ENCODE data around the gene CADM1. TPM values are rescaled to one million over a fixed set of nuclear protein-coding genes. Genes with fewer than 3 reads are reported as not detected.

Gene CADM1
- total and polyA plus RNA-seq, 10 donors = 1.4 to 18.8 (median 10.4) TPM

DNA sequence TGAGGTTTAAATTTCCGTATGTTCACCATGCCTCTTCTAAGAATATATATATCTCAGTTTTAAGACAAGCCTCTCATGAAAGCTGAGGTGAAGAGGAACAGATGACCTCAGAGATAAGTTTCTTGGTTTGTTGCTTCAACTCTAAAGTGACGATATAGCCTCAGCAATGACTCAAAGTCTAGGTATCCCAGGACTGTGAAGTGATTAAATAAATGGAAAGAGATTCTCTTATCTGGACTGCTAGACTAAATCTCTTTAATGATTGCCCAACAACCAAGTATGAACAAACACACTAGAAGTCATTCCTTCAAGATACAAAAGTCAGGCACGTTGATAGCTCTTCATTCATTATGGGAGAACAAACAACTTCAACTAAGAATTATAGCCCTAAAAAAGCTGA, 15.3 kb downstream of the CADM1 start:
- peaks cover 0 to 12% (median 0%) of the 10 kb centered on the region in 7 donors for H3K27me3 ChIP-seq (replicated peaks in 1 of 7)
- H3K36me3 ChIP-seq = no peaks in the 10 kb centered on the region
- 73 to 82% (median 74%) methylated on average over 3 of the region's 3 CpGs for whole genome bisulfite sequencing, 5 donors
- intact Hi-C loops (cut with DNase I; ENCODE audit: low total_unique reads) = no loop called here
- H3K9me3 ChIP-seq = no peaks in the 10 kb centered on the region
- TF ChIP-seq POLR2A (IDR thresholded peaks at IDR 0.05) (no peak), POLR2AphosphoS5 (IDR thresholded peaks at IDR 0.05) (no peak), CTCF (IDR thresholded peaks at IDR 0.05 in 8 of 11, conservative IDR thresholded peaks at IDR 0.05 in 3 of 11) (no peak)
- H3K27ac ChIP-seq = no peak overlapping the region
- H3K4me3 ChIP-seq = no peak overlapping the region
- no peaks in the 10 kb centered on the region for H3K4me1 ChIP-seq
- no peak for DNase-seq

DNA sequence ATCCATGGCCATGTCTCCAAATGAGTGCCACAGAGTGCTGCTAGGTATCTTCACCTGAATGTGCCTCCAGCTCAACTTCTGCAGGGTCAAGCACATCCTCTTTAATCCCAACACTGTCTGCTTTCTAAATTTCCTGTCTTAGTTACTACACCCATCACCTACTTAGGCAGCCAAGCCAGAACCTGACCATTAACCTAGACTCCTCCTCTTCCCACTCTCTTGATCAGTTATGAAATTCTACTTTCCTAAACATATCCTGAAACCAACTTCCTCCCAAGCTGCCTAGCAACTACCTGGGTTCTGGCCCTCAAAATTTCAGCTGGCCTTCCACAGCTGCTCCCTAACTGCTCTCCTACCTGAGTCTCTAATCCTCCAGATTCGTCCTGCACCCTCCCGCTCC, 22.7 kb downstream of the CADM1 start:
- H3K36me3 ChIP-seq = no peaks in the 10 kb centered on the region
- no peak overlapping the region for H3K27ac ChIP-seq
- TF ChIP-seq POLR2A (IDR thresholded peaks at IDR 0.05) (no peak), POLR2AphosphoS5 (IDR thresholded peaks at IDR 0.05) (no peak), CTCF (IDR thresholded peaks at IDR 0.05 in 8 of 11, conservative IDR thresholded peaks at IDR 0.05 in 3 of 11) (no peak)
- H3K9me3 ChIP-seq = no peaks in the 10 kb centered on the region
- no peaks in the 10 kb centered on the region for H3K4me1 ChIP-seq
- no peak overlapping the region for H3K4me3 ChIP-seq
- H3K27me3 ChIP-seq (replicated peaks in 1 of 7) = peaks cover 0 to 3% (median 0%) of the 10 kb centered on the region in 7 donors
- intact Hi-C loops (cut with DNase I; ENCODE audit: low total_unique reads) = no loop called here
- WGBS, 5 donors = 85 to 92% (median 88%) methylated on average over 2 of the region's 2 CpGs
- DNase-seq = no peak

DNA sequence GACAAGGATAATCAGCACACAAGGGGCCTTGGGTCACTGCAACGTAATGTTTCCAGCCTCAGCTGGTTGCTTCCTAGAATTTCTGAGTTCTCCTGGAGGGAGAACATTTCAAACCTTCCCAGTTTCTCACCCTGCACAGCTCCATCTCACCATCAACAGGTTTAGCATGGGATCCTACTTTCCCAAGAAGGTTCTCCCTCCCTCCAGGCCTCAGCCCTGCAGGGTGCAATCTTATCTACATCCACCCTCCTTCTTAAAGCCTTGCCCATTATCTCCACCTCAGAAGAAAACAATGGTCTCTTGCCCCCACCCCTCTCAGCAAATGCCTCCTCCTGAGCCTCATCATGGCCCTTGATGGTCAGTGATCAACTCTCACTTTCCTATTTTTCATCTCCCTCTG, 23.6 kb downstream of the CADM1 start:
- H3K27ac ChIP-seq = no peak overlapping the region
- H3K27me3 ChIP-seq (replicated peaks in 1 of 7) = no peaks in the 10 kb centered on the region
- TF ChIP-seq CTCF (IDR thresholded peaks at IDR 0.05 in 8 of 11, conservative IDR thresholded peaks at IDR 0.05 in 3 of 11) (no peak), POLR2A (IDR thresholded peaks at IDR 0.05) (no peak), POLR2AphosphoS5 (IDR thresholded peaks at IDR 0.05) (no peak)
- H3K9me3 ChIP-seq = no peaks in the 10 kb centered on the region
- intact Hi-C loops (cut with DNase I; ENCODE audit: low total_unique reads) = no loop called here
- H3K4me1 ChIP-seq = no peaks in the 10 kb centered on the region
- no peaks in the 10 kb centered on the region for H3K36me3 ChIP-seq
- no peak overlapping the region for H3K4me3 ChIP-seq
- WGBS, 5 donors = 42 to 61% (median 44%) methylated on average over 1 of the region's 1 CpG
- DNase-seq = no peak

DNA sequence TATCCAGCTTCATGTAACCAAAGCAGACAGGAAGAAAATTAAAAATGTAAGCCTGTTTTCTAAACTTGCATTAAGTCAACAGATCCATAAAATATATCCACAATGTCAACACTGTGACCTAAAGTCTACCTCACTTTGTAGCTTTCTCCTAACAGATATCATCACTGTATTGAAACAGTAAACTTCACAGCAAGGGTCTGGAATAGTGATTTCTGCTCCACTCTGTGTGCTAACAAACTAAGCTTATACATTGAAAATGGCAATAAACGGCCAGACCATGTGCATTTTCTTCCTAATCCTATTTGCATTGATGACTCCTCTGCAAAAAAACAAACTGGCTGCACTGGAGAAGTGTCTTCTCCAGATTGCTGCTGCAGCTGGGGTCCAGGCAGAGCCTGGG, 26.8 kb downstream of the CADM1 start:
- intact Hi-C loops (cut with DNase I; ENCODE audit: low total_unique reads) = no loop called here
- Histone ChIP-seq H3K4me1 (no peaks in the 10 kb centered on the region), H3K36me3 (no peaks in the 10 kb centered on the region), H3K27me3 (replicated peaks in 1 of 7) (no peaks in the 10 kb centered on the region), H3K9me3 (peaks cover 0 to 6% (median 0%) of the 10 kb centered on the region in 8 donors), H3K4me3 (no peak overlapping the region), H3K27ac (no peak overlapping the region)
- 30 to 54% (median 48%) methylated on average over 1 of the region's 1 CpG for WGBS, 5 donors
- TF ChIP-seq CTCF (IDR thresholded peaks at IDR 0.05 in 8 of 11, conservative IDR thresholded peaks at IDR 0.05 in 3 of 11) = no peak
- no peak for TF ChIP-seq POLR2A (IDR thresholded peaks at IDR 0.05)
- no peak for DNase-seq
